GM19238 (cell line): ENCODE results near the gene MLLT1.
"Not testable (repeated sequence)": the region's sequence is repeated elsewhere in the genome, so short reads cannot be mapped to it uniquely, and the experiment has no call there.

Experiments used
- DNase-seq: peaks from one replicate; pipeline ENCODE4 v3.0.0; 2011; ENCODE audit warnings: low spot score; ENCODE audit not compliant: insufficient read length

Gene MLLT1, protein sequence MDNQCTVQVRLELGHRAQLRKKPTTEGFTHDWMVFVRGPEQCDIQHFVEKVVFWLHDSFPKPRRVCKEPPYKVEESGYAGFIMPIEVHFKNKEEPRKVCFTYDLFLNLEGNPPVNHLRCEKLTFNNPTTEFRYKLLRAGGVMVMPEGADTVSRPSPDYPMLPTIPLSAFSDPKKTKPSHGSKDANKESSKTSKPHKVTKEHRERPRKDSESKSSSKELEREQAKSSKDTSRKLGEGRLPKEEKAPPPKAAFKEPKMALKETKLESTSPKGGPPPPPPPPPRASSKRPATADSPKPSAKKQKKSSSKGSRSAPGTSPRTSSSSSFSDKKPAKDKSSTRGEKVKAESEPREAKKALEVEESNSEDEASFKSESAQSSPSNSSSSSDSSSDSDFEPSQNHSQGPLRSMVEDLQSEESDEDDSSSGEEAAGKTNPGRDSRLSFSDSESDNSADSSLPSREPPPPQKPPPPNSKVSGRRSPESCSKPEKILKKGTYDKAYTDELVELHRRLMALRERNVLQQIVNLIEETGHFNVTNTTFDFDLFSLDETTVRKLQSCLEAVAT

DNA sequence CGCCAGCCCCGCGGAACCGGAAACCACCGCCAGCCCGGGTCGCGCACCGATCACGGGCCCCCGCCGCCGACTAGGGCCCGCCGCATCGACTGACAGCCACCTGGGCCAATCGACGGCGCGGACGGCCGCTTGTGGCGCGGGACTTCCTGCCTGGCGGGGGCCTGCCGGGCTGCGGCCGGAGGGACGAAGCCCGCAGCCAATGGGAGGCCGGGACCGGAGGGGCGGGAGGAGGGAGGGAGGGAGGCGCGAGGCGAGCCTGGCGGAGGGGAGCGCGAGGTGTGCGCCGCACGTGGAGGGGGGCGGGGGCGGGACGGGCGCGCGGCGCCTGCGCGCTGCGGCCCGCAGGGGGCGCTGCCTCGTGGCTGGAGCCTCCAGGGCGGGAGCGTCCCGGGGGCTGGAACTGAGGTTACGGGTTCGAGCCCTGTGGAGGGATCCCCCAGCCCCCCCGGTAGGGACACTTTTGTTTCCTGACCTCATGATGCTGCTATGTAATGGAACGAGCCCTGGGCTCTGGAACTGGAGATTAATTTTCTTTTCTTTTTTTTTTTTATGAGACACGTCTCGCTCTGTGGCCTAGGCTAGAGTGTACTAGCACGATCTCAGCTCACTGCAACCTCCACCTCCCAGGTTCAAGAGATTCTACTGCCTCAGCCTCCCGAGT is at the start of gene MLLT1:
MLLT1 (minus strand) TSS at position 45 of the 661 bp plus-strand sequence. CDS start 191 bp downstream, outside the sequence.
- peak; percentile 100 for DNase-seq

DNA sequence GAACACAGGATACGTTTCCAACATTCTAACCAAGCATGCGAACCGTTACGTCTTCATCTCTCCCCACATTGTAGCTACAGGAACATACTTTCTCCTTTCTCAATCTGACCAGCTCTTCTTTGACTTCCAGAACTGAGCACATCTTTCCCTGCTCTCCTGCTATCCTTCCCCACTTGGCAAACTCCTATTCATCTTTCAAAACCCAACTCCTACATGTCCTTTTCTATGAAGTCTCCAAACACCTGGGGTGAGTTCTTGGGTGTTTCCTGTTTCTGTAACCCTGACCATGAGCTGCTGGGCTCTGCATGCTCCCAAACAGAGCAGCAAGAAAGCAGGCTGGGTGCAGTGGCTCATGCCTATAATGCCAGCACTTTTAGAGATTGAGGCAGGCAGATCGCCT is 47.0 kb upstream of the MLLT1 start:
- DNase-seq = no peak

DNA sequence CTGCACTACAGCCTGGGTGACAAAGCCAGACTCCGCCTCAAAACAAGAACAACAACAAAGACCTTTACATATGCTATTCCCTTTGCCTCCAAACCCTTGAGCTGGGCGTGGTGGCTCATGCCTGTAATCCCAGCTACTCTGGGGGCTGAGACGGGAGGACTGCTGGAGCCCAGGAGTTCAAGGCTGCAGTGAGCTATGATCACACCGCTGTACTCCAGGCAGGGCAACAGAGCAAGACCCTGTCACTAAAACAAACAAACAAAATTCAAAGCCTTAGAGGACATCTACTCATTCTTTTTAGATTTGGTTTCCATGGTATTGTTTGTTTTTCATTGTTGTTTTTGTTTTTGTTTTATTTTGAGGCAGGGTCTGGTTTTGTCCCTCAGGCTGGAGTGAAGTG is 45.8 kb upstream of the MLLT1 start:
- DNase-seq = no peak

DNA sequence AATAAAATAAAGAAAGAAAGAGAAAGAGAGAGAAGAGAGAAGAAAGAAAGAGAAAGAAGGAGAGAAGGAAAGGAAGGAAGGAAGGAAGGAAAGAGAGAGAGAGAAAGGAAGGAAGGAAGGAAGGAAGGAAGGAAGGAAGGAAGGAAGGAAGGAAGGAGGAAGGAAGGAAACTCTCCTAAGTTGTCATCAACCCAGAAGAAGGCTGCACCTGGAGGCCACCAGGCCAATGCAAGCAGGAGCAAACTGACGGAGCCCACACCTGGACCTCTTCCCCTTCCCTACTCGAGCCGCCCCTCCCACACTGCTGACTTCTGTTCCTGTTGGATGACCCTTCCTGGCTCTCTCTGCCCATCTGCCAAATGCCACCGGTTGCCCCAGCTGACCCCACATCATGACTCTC is 45.0 kb upstream of the MLLT1 start:
- no peak for DNase-seq

DNA sequence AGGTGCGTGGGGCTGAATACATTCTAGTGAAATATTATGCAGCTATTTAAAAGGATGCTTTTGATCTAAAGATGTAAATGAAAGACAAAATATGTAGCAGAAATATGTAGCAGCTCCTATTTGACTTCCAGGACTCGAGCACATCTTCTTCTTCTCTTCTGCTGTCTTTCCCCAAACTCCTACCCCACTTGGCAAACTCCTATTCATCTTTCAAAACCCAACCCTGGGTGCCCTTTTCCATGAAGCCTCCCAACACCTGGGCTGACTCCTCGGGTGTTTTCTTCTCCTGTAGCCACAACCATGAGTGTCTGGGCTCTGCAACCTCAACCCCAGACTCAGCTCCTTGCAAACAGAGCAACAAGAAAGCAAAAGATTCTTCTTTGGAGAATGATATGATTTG is 42.5 kb upstream of the MLLT1 start:
- DNase-seq = no peak

DNA sequence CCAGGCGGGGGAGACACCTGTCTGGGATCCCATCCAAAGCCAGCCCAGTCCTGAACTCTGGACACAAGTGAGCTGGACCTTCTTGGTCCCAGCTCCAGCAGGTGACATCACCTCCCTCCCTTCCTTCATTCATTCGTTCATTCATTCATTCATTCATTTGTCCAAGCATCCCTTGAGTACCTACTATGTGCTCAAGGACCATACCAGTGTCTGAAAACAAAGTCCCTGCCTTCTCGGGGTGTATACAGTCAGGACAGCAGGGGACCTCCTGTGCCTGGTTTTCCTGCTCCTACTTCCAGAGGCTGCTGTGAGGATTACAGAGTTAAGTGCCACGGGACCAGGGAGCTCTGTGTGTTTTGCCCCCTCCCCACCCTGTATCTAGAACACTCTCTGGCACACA is 39.6 kb upstream of the MLLT1 start:
- no peak for DNase-seq

DNA sequence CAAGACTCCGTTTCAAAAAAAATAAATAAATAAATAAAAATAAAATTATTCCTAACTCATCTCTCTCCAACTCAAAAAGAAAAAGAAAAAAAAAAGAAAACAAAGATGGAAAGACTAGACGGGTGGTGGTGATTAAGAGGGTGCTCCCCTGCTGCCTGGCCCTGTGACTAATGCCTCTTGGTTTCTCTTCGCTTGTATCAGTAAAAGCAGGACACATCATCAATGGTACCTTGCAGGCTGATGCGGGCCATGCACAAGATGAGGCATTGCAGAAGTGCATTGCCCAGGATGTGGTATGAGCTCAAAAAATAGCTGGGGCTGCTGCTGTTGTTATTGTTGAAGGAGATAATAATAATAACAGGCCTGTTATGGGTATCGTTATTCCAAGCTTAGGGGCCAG is 39.0 kb upstream of the MLLT1 start:
- no peak for DNase-seq

DNA sequence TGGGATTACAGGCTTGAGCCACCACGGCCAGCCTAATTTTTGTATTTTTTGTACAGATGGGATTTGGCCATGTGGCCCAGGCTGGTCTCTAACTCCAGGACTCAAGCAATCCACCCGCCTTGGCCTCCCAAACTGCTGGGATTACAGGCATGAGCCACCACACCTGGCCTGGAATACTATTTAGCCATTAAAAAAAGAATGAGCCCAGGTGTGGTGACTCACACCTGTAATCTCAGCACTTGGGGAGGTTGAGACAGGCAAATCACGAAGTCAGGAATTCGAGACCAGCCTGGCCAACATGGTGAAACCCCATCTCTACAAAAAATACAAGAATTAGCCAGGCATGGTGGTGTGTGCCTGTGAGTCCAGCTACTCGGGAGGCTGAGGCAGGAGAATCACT is 35.9 kb upstream of the MLLT1 start:
- not testable (repeated sequence) for DNase-seq

DNA sequence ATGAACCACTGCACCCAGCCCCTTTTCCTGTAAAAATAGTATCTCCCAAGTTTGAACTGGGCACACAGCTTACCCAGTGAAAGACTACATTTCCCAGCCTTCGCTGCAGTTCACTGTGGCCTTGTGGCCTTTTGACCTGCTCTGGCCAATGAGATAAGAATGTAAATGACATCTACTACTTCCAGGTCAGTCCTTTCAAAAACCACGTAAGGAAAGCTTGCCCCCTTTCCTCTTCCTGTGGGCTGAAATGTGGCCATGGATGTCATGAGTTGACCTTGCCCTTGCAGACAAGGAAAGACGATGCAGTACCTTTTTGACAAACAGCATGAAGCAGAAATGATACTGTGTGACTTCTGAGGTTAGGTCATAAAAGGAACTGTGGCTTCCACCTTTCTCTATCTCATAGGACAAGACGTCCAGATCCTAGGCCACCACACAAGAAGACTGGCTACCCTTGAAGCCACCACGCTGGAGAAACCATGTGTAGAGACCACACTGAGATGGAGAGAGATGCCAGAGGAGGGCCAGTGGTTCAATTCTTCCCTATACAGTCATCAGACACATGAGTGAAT is 33.7 kb upstream of the MLLT1 start:
- DNase-seq = no peak

DNA sequence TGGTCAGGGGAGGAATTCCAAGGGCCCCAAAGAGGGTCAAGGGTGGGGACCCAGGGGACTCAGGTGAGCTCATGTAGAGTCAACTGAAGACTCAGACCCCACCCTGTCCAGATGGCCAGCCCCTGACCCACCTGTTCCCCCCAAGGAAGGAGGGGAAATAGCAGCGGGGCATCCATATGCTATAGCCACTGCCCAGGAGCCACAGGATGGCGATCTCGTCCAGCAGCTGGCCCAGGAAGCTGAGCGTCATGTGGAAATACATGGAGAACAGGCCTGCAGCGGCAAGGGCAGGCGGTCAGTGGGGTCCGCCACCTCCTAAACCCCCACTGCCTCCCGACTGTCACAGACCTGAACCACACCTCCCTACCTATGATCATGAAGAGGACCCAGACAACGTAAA is 32.2 kb upstream of the MLLT1 start:
- DNase-seq = no peak

DNA sequence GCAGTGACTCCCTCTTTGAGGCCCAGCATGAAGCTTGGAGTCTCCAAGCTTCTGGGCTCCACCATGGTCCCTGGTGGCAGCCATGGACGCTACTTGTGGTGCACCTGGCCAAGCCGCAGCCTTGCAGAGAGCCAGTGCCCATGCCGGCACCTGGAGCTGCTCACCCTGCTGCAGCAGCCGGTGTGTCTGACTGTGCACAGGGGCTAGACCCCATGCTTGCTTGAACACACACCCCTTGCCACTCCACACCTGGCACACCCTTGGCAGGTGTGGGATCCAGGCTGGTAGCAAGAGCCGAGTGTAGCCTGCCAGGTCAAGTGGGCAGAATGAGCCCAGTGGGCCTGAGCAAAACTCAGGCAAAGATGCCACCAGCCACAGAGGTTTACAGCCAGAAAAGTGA is 18.6 kb upstream of the MLLT1 start:
- DNase-seq = no peak

DNA sequence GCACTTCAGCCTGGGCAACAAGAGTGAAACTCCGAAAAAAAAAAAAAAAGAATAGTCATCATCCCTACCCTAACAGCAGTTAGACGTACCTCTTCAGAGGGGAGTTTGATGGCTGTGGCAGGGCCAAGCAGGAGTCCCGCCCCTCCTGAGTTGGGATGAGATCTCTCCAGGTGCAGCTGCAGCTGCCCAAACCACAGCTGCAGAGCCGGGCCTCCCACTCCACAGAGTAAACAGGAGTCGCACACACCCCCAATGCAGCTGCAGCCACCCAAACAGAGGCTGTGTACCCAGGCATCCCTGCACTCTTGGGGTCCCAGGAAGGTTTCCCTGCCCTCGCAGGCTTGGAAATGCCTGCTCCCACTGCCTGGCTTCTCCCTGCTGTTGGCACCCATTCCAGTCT is 17.4 kb upstream of the MLLT1 start:
- DNase-seq = no peak

DNA sequence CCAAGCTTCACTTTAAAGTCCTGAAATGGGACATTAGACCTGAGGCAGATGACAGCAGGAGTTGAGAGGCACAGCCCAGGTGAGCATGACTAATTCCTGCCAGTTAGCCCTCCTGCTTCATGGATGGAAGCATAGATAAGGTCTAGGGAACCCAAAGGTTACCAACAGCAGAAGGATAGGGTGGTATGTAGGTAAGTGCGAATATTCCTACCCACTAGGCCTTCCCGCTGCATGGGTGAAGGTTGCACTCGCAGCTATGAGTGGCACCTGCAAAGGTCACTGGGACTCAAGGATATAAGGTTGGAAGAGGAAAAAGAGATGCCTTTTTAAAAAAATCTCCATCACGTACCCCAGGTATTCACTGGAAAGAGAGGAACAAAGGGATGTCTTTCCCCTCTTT is 12.2 kb upstream of the MLLT1 start:
- no peak for DNase-seq

DNA sequence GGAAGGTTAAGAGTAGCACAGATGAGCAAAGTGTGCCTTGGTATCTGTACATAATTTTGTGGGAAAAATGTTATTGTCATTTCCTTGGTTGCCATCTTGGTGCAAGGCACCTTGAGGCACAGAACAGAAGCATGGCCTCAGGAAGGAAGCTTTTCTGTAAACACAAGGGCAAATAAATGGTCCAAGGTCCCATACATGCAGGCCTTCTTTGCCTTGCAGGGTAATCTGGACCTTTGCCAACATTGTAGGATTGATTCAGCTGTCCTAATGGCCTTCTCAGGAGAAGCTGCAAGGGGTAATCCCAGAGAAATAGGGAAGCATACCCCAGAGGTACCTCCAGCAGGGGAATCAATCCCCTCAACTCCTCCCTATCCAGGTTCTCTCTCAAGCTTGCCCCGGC is 9.0 kb upstream of the MLLT1 start:
- DNase-seq = no peak

DNA sequence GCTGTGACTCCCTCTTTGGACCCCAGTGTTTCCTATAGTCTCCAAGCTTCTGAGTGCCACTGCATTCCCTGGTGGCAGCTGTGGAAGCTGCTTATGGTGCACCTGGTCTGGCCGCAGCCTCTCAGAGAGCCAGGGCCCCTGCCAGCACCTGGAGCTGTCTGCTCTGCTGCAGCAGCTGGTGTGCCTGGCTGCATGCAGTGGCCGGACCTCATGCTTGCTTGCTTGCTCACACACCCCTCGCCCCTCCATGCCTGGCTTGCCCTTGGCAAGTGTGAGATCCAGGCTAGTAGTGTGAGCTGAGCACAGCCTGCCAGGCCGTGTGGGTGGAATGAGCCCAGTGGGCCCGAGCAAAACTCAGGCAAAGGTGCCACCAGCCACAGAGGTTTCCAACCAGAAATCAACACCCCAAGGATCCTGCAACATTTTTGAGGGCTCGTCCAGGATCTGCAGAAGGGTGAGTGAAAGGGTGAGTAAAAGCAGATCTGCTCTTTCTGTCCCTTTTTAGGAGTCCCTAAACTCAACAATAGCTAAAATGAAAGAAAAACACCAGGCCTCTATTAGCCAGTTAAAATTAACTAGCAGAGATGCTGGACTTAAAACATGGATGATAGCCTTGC is 7.6 kb upstream of the MLLT1 start:
- no peak for DNase-seq

DNA sequence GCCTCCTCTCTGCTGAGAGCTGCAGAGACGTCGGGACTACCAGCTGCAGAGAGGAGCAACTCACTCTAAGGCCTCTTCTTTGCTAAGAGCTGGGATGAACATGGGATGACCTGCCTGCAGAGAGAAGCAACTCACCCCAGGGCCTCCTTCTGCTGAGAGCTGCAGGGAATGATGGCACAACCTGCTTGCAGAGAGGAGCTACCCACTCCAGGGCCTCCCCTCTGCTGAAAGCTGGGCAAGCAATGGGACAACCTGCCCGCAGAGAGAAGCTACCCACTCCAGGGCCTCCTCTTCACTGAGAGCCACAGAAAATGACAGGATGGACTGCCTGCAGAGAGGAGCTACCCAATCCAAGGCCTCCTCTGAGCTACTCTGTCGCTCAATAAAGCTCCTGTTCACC is 6.9 kb upstream of the MLLT1 start:
- no peak for DNase-seq

DNA sequence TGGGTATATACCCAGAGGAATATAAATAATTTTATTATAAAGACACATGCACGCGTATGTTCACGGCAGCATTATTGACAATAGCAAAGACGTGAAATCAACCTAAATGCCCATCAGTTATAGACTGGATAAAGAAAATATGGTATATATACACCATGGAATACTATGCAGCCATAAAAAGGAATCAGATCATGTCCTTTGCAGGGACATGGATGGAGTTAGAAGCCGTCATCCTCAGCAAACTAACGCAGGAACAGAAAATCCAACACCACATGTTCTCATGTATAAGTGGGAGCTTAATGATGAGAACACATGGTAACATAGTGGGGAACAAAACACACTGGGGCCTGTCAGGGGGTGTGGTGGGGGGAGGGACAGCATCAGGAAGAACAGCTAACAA is 2.6 kb upstream of the MLLT1 start:
- not testable (repeated sequence) for DNase-seq

DNA sequence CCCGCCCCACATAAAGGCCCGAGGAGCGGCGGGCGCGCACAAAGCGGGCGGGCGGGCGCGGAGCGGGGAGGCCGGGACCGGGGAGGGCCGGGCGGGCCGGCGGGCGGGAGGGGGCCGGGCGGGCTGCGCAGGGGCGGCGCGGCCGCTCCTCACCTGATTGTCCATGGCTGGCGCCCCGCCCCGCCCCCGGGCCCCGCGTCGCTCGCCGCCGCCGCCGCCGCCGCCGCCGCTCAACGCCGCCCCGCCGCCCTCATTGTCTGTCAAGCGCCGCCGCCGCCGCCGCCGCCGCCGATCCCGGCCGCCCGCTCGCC is 200 bp downstream of the MLLT1 start:
- DNase-seq = no peak

DNA sequence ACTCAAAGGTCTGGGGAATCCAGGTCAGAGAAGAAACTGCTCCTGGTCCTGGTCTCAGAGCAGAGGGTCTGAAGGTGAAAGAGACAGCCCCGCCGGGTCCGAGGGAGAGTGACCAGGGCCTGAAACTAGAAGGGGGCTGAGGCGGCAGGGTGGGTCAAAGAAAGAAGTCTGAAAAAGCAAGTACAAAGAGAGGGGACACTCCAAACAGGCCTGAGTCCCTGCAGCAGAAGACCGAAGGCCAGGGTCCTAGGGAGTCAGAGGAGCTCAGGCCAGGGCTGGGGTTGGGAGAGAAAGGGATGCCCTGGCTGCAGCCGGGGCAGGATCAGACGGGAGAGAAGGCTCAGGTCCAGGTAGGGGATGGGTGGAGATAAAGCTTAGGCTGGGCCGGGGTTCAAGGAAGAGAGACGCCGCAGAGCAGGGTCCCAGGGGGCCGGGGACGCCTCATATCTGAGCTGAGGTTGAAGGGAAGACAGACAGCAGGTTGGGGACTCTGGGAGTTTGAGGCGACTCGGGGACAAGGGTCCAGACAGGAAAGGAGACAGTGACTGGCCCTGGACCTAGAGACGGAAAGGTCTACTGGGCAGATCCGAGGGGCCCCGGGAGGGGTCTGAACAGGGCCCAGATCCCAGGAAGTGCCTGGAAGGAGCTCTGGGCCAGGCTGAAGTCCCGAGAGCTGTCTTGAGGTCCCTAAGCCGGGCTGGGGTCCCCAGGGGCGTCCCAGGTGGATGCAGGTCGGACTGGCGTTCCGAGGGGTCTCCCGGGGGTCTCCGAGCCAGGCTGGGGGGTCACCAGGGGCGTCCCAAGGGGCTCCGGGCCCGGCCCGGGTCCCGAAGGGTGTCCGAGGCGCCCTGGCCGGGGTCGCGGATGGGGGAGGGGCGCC is 795 bp downstream of the MLLT1 start:
- no peak for DNase-seq

DNA sequence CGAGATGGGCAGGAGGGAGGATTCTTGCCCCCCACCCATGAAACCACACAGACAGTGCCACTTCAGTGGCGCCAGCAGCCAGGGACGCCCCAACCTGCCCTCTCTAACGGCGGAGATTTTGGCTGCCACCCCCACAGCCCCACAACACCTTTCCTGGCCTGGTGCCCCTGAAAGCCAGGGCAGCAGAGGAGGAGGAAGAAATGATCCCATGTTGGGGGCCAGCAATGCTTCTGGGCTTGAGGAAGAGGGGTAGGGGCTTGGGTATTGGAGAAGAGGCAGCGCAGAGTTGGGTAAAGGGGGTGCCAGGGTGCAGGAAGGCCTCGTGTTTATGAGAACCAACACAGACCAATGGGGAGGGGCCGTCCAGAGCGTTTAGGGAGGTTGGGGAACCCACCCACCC is 1.7 kb downstream of the MLLT1 start:
- no peak for DNase-seq

DNA sequence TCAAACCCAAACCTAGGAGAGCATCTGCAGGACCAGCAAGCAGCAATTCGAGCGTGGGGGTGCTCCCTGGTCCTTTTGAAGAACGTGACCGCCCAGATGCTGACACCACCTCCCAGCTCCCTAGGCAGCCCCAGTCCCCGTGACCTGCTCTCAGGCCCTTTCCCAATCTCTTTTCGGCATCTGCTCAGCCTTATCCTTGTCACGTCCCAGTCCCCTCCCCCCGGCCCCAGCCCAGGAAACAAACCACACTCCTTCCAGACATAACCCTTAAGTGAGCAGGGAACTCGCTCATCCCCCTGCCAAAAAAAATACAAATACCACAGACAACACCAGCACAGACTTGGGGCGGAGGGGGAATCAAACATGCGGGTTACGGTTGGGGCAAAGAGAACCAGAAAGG is 3.3 kb downstream of the MLLT1 start:
- DNase-seq = no peak
